Activated naive CD4-positive, alpha-beta T cell (primary cell): ENCODE measurements around the gene COQ10B.

Experiments
- DNase-seq, 4 experiments: peaks; one replicate each; lab custom pipeline; 2025; lab: John Stamatoyannopoulos, UW

COQ10B gene

DNA sequence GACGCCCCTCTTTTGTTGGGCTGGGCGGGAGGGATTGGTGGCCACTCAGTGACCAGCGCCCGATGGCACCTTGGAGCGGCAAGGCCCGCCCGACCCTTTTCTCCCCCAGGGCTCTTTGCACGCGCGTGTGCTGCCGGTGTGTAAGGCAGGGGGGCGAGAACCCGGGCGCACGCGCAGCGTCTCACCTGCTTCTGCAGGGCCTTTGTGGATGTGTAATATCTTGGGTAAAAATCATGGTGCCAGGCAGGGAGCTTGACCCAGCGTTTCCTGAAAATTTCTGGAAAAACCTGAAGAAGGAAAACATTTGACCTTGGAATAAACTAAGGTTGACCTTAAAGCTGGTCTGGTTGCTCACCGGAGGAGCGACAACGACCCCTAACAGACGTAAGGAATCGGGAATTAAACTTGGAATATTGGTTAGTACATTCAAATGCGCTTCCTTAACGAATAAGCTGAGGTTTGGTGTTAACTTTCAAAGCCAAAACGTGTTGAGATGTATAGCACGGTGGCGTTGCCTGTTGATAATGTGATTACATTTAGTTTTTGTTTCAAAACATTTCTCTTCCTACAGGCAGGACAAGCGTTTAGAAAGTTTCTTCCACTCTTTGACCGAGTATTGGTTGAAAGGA, 47.3 kb downstream of the COQ10B start:
- peak in 3 of 4 experiments; percentile 54 to 59 (median 56) for DNase-seq

DNA sequence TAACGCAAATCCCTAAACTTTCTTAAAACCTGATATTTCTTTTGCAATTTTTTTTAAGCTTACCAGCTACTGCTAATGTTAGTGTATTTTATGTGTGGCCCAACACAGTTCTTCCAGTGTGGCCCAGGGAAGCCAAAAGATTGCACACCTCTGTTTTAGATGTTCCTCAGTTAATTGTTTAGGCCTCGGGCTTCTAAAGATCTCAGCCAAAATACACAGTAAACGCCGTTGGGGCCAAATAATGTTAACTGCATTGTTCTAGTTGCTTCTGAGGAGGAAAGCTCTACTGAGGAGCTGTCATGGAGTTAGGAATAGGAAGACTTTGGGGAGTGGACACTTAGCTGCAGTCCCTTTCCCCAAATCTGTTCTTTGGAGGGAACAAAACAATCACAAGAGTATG, 48.8 kb downstream of the COQ10B start:
- DNase-seq, result no peak

DNA sequence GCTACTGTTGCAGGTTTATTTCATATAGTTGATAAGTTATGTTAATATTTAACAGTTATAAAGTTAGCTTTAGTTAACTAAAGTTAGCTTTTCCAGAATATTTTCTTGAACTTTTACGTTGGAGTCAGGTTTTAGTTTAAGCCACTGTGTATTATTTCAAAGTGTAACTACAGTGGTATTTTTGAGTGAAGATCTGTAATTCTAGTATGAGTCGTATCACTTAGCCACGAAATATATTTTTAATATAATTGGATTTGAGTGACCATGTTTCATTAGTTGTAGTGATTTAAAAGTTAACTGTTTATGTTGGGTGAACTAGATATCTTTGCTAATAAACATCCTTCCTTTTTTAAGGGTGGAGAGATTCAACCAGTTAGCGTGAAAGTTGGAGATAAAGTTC, 49.3 kb downstream of the COQ10B start:
- DNase-seq, result no peak

DNA sequence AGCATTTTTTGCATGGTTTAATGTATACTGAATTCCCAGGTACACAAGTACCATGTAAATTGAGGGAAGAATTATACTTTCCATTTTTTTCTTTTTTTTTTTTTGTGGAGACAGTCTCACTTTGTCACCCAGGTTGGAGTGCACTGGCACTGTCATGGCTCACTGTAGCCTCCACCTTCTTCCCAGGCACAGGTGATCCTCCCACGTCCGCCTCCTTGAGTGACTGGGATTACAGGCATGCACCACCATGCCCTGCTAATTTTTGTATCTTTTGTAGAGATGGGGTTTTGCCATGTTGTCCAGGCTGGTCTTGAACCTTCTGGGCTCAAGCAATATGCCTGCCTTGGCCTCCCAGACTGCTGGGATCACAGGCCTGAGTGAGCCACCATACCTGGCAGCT, 50.6 kb downstream of the COQ10B start:
- DNase-seq, result no peak

DNA sequence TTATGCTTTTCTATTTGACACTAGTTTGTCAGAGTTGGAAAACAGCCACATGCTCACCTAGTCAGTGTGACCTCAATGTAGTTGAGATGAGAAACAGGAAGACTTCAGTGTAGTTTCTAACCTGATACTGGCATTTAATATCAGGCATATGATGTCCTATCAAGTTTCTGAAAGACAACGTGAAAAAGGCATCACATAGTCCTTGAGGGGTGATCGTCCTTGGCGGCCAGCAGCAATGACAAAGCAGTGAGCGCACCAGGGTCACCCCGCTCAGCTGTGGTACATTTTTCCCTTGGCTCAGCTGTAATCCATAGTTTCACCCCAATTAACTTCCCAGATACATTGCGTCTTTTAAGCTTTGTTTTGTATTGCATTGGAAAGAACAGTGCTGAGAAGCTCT, 51.2 kb downstream of the COQ10B start:
- DNase-seq, result no peak

DNA sequence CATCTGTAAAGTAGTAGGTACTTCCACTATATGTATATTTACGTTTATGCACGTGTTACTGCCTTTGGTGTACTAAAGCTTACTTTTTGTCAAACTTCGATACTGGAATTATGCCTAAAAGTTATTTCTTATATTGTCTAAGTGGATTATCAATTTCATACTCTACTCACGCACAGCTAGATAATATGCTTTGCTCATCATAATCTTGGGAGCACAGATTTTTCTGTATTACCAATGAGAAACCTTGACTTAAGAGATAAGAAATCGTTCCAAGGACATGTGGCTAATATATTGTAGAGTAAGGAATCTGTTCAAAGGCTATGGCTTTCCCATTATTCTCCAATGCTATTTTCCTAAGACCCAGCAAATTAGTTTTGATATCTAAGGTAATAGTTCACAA, 53.3 kb downstream of the COQ10B start:
- no peak for DNase-seq

DNA sequence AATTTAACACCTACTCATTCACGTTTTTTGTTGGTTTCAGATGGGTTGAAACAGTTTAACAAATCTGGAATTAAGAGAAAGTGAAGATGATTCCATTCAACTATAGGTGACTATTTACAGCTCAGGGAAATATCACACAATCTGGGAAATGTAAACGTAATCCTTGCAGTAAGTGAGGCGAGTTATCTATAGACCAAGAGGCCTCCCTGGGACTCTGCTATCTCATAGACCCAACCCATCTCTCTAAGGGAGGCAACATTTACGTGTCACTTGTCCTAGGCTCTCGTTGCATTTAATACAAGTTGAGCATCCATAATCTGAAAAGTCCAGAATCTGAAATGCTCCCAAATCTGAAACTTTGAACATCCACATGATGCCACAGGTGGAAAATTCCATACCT, 60.6 kb downstream of the COQ10B start:
- no peak for DNase-seq

DNA sequence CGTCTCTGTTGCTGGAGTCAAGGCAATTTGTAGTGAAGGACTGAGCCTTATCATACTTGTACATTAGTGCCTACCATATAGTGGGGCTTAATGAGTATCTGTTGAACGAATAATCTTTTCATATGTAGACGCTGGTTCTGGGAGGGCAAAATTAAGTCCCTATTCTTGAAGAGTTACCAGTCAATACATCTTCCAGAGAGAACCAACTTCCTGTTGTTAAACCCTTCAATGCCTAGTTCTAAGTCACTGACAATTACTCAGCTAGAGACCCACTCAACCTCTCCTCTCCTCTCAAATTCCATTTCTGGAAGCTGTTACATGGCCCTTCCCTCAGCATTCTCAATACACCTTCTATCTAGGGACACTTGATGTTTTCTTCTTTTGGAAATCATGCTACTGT, 61.4 kb downstream of the COQ10B start:
- no peak for DNase-seq

DNA sequence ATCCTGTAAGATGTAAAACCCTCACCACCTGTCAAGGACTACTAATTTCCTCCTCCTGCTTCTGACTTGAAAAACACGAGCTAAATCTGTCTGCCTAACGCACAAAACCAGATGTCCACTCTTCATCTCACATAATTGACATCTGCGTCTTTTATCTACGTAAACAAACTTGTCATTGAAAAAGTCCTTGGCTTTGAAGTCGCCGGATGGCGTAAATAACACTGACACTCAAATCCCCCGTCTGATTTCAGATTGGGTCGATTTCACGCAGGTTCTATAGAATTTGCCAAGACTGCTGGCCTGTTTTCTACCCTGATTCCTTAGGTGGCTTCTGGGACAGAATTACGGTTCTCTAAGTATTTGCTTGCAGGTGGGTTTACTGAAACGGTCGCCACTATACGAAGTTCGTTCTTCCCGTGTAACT, 62.0 kb downstream of the COQ10B start:
- DNase-seq, result no peak

DNA sequence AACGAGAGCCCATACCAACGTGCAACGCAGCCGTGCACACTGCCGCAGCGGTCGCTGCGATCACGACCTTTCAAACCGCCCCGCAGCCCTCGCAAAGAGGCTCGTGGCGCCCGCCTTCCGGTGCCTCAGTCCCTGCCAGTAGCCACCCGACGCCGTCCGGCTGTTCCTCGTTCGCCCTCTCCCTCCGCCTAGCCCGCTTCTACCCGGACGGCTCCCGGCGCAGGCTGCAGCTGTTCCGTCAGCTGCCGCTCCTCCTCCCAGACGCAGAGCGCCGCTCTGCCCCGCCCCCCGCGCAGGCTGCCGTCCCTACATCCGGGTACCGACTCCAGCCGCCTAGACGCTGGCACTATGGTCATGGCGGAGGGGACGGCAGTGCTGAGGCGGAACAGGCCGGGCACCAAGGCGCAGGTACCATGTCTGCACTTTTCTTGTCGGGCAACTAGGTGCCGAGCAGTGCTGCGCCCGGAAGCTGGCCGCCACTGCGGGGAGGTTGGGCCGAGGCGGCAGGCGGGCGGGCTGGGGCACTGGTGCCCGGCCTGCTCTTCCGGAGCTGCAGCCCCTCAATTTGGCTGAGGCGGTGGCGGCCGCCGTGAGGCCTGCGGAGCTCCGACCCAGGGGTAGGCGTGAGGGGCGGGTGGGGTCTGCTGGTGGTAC, 62.5 kb downstream of the COQ10B start, which contains the start of gene MOB4:
Gene MOB4 (plus strand): TSS at position 328 of the 654 bp plus-strand sequence. CDS start 21 bp downstream, at position 349.
- DNase-seq, result peak; percentile 83 to 90 (median 87)

DNA sequence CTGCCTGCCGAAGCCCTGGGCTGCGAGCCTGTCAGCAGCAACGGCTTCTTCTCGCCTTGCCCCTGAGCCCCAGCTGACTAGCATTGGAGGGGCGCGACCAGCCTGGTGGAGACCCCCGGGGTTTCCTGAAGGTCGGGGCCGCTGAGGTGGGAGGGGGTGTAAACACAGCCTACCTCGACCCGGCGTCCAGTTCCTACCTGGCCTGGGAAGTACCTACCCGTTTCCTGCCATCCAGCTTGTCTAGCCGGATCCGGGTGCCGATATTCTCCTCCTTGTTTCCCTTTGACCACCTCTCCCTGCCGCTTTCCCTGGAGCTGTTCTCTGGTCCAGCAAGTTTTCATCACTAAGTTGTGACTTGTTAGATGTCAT, 63.0 kb downstream of the COQ10B start:
- DNase-seq, result peak in 1 of 4 experiments; percentile 13

DNA sequence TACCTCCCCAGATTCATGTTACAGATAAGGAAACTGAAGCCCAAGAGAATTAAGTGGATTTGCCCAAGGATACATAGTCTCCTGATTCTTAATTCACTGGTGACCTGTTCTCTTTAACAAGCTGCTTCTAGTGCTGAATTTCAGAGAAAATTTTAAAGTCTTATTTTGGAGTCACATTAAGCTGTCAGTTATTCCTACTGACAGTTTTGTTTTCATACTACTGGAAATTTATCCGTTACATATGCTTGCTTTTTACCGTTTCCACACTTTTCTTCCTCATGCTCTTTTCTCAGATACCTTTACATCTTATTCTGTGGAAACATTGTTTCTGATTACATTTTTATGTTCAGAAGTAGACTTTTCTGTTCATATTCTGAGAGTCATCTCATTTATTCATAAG, 63.8 kb downstream of the COQ10B start:
- DNase-seq, result no peak
